GM12873 (cell line): ENCODE measurements around the gene RIIAD1.

ENCODE experiments used
- TF ChIP-seq, protein P1 (sequence below): IDR thresholded peaks from 2 replicates; pipeline ENCODE4 v1.5.1; 2012; ENCODE audit warnings: low read depth, mild to moderate bottlenecking, moderate library complexity, low read length, control low read depth; ENCODE audit not compliant: insufficient read depth; ENCODE audit errors: missing control alignments

The RIIAD1 gene

DNA sequence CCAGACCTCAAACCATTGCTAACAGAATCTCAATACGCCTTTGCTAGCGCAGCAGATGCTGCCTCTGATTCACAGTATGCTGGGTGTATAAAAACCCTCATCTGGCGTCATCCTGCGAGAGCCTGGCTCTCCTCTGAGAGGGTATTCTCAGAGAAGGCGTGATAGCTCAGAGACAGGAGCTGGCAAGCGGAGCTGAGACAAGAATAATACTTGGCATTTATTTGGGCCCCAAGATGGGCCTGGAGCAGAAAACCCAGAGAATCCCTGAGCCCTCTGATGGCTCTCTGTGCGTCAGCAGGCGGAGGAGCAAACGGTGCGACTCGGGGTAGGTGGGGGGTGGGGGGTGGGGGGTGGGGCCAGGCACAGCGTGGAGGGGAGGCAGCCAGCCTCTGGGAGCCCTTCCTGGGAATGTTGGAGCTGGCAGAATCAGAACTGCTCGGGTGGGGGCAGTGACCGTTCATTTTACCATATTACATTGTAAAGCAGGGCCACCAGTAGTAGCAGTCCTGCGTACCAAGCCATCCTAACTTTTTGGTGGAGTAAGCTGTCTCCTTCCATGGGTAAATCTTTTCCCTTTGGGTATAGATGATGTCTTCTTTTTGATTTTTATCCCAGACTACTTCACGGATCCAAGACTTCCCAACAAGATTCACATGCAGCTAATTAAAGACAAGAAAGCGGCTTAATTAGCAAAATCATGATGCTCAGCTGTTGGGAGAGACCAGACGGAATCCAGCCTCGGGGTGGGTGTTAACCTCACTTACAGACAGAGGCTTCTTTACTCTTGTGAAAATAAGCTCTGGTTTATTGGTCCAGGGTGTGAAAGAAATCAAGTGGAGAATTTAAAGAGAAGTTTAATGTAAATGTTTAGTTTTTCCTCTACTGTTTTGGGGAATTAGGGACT, 7.1 kb downstream of the RIIAD1 start:
- TF ChIP-seq, protein P1, sequence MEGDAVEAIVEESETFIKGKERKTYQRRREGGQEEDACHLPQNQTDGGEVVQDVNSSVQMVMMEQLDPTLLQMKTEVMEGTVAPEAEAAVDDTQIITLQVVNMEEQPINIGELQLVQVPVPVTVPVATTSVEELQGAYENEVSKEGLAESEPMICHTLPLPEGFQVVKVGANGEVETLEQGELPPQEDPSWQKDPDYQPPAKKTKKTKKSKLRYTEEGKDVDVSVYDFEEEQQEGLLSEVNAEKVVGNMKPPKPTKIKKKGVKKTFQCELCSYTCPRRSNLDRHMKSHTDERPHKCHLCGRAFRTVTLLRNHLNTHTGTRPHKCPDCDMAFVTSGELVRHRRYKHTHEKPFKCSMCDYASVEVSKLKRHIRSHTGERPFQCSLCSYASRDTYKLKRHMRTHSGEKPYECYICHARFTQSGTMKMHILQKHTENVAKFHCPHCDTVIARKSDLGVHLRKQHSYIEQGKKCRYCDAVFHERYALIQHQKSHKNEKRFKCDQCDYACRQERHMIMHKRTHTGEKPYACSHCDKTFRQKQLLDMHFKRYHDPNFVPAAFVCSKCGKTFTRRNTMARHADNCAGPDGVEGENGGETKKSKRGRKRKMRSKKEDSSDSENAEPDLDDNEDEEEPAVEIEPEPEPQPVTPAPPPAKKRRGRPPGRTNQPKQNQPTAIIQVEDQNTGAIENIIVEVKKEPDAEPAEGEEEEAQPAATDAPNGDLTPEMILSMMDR, result no peak

DNA sequence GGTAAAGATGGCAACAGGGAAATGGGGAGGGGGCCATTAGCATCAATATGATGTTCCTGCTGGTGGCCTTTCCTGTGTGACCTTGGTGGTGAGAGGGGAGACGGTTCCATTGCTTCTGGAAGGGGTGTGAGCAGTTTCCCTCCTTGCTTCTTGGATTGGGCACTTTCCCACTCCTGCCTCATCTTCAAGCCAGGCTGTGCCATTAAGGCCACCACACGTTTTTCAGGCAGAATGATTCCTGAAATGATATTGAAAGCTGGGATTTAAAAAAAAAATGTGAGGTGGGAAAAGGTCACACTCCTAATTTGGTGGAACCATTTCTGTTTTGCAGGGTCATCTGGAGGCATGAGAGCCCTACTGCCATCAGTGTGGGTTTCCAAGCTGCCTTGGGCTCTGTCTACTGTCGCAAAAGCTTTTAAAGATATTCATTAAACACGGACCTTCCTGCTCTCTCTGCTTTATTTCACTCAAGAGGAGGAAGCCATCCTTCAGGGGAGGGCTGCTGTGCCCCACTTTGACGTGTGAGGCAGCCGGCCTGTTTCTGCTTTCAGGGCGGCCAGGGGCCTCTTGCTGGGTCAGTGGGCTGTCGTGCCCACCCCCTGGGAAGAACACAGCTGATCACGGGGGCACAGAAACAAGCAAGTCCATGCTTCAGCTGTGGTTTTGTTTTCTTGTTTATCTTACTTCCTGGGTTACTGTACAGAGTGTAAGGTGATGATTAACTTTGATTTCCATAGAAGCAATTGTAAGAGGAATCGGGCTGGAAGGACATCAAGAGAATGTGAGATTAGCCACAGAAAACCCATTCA, 8.0 kb downstream of the RIIAD1 start:
- TF ChIP-seq, protein P1, result no peak

DNA sequence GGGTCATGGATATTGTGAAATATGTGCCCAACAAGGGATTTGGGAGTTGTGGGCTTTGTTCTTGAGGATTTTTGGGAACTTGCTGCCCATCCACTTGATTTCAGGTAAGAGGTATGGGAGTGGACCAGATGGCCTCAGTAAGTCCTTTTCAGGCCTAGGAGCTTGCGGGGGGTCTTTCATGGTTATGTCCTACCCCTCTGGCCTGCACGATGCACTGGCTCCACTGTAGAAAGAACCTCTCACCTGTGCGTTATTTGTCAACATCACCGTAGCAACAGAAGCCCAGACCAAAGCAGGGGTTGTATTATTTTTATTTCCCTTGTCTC, 8.6 kb downstream of the RIIAD1 start:
- TF ChIP-seq, protein P1, result no peak

DNA sequence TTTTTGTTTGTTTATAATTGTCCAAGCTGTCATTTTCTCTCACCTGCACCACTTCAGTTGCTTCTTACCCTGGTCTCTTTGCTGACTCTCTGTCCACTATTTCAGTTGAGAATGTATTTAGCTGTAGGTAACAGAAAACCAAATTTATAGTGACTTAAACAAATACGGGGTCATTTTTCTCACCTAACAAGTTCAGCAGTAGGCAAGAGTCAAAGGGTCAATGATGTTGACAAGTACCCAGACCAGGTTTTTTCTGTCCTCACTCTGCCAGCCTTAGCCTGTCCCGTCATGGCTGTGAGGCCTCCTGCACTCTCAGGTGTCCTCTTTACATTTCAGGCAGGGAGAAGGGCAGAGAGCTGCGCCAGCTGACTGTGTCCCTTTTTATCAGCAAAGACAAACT, 11.8 kb downstream of the RIIAD1 start:
- TF ChIP-seq, protein P1, result no peak

DNA sequence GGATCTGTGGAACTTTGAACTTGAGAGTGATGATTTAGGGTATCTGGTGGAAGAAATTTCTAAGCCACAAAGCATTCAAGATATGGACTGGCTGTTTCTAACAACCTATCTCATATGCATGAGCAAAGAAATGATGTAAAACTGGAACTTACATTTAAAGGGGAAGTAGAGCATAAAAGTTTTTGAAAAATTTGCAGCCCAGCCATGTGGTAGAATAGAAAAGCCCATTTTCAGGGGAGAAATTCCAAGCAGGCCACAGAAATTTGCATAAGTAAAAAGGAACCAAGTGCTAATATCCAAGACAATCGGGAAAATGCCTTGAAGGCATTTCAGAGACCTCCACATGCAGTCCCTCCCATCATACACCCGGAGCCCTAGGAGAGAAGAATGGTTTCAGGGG, 15.7 kb downstream of the RIIAD1 start:
- TF ChIP-seq, protein P1, result no peak

DNA sequence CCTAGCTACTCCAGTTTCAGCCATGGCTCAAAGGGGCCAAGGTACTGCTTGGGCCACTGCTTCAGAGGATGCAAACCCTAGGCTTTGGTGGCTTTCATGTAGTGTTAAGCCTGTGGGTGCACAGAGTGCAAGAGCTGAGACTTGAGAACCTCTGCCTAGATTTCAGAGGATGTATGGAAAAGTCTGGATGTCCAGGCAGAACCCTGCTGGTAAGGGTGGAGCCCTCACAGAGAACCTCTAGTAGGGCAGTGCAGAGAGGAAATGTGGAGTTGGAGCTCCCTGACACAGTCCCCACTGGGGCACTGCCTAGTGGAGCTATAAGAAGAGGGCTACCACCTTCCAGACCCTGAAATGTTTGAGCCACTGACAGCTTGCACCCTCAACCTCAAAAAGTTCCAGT, 16.2 kb downstream of the RIIAD1 start:
- TF ChIP-seq, protein P1, result no peak
